Prostate gland (tissue), 2 donors: Measurements from ENCODE around the gene RSRC1.

Source experiments
- POLR2AphosphoS5 ChIP-seq: sonication (generic); formaldehyde crosslinking; IDR thresholded peaks from one replicate; pipeline ENCODE4 v1.6.1; 2017; ENCODE audit warnings: antibody characterized with exemption
- TF ChIP-seq, protein P1 (sequence below), 4 experiments: fragments of 200-600 bp in 2 of 4; fragments of 450-650 bp in 2 of 4; sonication (generic) in 2 of 4; IDR thresholded peaks; 1 replicate in 3 of 4; 2 replicates in 1 of 4; pipeline ENCODE4 v1.5.1; 2016 to 2019; ENCODE audit warnings: antibody characterized with exemption in 4 of 4, mild to moderate bottlenecking in 2 of 4, moderate library complexity in 2 of 4

- TF ChIP-seq, protein P1, sequence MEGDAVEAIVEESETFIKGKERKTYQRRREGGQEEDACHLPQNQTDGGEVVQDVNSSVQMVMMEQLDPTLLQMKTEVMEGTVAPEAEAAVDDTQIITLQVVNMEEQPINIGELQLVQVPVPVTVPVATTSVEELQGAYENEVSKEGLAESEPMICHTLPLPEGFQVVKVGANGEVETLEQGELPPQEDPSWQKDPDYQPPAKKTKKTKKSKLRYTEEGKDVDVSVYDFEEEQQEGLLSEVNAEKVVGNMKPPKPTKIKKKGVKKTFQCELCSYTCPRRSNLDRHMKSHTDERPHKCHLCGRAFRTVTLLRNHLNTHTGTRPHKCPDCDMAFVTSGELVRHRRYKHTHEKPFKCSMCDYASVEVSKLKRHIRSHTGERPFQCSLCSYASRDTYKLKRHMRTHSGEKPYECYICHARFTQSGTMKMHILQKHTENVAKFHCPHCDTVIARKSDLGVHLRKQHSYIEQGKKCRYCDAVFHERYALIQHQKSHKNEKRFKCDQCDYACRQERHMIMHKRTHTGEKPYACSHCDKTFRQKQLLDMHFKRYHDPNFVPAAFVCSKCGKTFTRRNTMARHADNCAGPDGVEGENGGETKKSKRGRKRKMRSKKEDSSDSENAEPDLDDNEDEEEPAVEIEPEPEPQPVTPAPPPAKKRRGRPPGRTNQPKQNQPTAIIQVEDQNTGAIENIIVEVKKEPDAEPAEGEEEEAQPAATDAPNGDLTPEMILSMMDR (IDR thresholded peaks at IDR 0.05), result no peak
- TF ChIP-seq POLR2AphosphoS5, result no peak
Observed at GRCh38 chr3:158430448-158430847, 320.6 kb downstream of the RSRC1 start.
